Measurements from ENCODE around the gene TRIM7.

Gene TRIM7

GRCh38 chr5:181198905-181199519, 6.0 kb downstream of the TRIM7 start:
- Mint-ChIP-seq H3K27me3 (peaks cover 68% of the 10 kb centered on the region), H3K4me3 (no peak overlapping the region), H3K4me1 (peaks cover 6% of the 10 kb centered on the region), H3K27ac (no peak overlapping the region), H3K36me3 (no peaks in the 10 kb centered on the region), H3K9me3 (no peaks in the 10 kb centered on the region)
- DNase-seq, result no peak
- CTCF ChIA-PET, result interaction anchor here (1.0 kb wide), 1 partner anchor 14 kb away, joined by 3 read pairs; no protein-coding TSS in a partner anchor

GRCh38 chr5:181198106-181198685, 6.8 kb downstream of the TRIM7 start:
- Mint-ChIP-seq H3K4me3 (no peak overlapping the region), H3K36me3 (no peaks in the 10 kb centered on the region), H3K4me1 (no peaks in the 10 kb centered on the region), H3K9me3 (no peaks in the 10 kb centered on the region), H3K27ac (no peak overlapping the region), H3K27me3 (peaks cover 60% of the 10 kb centered on the region)
- no peak for DNase-seq
- CTCF ChIA-PET, result interaction anchor here (1.0 to 1.3 kb wide), 3 partner anchors 9 to 27 kb away, joined by 3 to 4 read pairs (median 3); no protein-coding TSS in a partner anchor

GRCh38 chr5:181197326-181197951, 7.6 kb downstream of the TRIM7 start:
- H3K9me3 Mint-ChIP-seq, result no peaks in the 10 kb centered on the region
- CTCF ChIA-PET, result interaction anchor here (1.0 to 1.3 kb wide), 2 partner anchors 10 to 27 kb away, joined by 3 to 4 read pairs; no protein-coding TSS in a partner anchor
- H3K4me1 Mint-ChIP-seq, result peaks cover 6% of the 10 kb centered on the region
- no peak for DNase-seq
- no peak overlapping the region for H3K4me3 Mint-ChIP-seq
- H3K36me3 Mint-ChIP-seq, result no peaks in the 10 kb centered on the region
- H3K27ac Mint-ChIP-seq, result no peak overlapping the region
- H3K27me3 Mint-ChIP-seq, result peaks cover 53% of the 10 kb centered on the region

- peaks cover 4% of the 10 kb centered on the region for H3K36me3 Mint-ChIP-seq
- H3K4me1 Mint-ChIP-seq, result peaks cover 11% of the 10 kb centered on the region
- peaks cover 43% of the 10 kb centered on the region for H3K27me3 Mint-ChIP-seq
- no peak overlapping the region for H3K4me3 Mint-ChIP-seq
- CTCF ChIA-PET, result no interaction called here
- H3K27ac Mint-ChIP-seq, result no peak overlapping the region
- H3K9me3 Mint-ChIP-seq, result no peaks in the 10 kb centered on the region
- DNase-seq, result no peak
These were observed 9.7 kb downstream of the TRIM7 start for GRCh38 chr5:181195249-181195761.

- DNase-seq, result no peak
- CTCF ChIA-PET, result no interaction called here
- peaks cover 4% of the 10 kb centered on the region for H3K36me3 Mint-ChIP-seq
- no peak overlapping the region for H3K27ac Mint-ChIP-seq
- H3K4me1 Mint-ChIP-seq, result peaks cover 11% of the 10 kb centered on the region
- no peaks in the 10 kb centered on the region for H3K9me3 Mint-ChIP-seq
- no peak overlapping the region for H3K4me3 Mint-ChIP-seq
- H3K27me3 Mint-ChIP-seq, result peaks cover 38% of the 10 kb centered on the region
These were observed 10.3 kb downstream of the TRIM7 start for GRCh38 chr5:181194489-181195248.

- no peak for DNase-seq
- no peaks in the 10 kb centered on the region for H3K9me3 Mint-ChIP-seq
- peaks cover 7% of the 10 kb centered on the region for H3K36me3 Mint-ChIP-seq
- CTCF ChIA-PET, result interaction anchor here (1.1 kb wide), 1 partner anchor 13 kb away, joined by 4 read pairs; no protein-coding TSS in a partner anchor
- H3K4me3 Mint-ChIP-seq, result no peak overlapping the region
- H3K27ac Mint-ChIP-seq, result no peak overlapping the region
- peaks cover 33% of the 10 kb centered on the region for H3K27me3 Mint-ChIP-seq
- peaks cover 15% of the 10 kb centered on the region for H3K4me1 Mint-ChIP-seq
These were observed 11.3 kb downstream of the TRIM7 start for GRCh38 chr5:181193656-181194055.

- peaks cover 31% of the 10 kb centered on the region for H3K27me3 Mint-ChIP-seq
- no peaks in the 10 kb centered on the region for H3K9me3 Mint-ChIP-seq
- CTCF ChIA-PET, result interaction anchor here (0.8 to 4.4 kb wide), 6 partner anchors 8 to 51 kb away, joined by 3 to 22 read pairs (median 4); partner anchors contain the start of genes RACK1 and TRIM7
- H3K4me1 Mint-ChIP-seq, result peaks cover 25% of the 10 kb centered on the region
- peak overlapping the region; percentile 95 for H3K27ac Mint-ChIP-seq
- H3K4me3 Mint-ChIP-seq, result peak overlapping the region; percentile 86
- peaks cover 11% of the 10 kb centered on the region for H3K36me3 Mint-ChIP-seq
- DNase-seq, result no peak
These were observed 12.5 kb downstream of the TRIM7 start for GRCh38 chr5:181192337-181193046.

- Mint-ChIP-seq H3K9me3 (no peaks in the 10 kb centered on the region), H3K4me1 (peaks cover 29% of the 10 kb centered on the region), H3K27me3 (peaks cover 27% of the 10 kb centered on the region), H3K36me3 (peaks cover 11% of the 10 kb centered on the region), H3K27ac (peak overlapping the region; percentile 95), H3K4me3 (peak overlapping the region; percentile 86)
- DNase-seq, result peak; percentile 95
- CTCF ChIA-PET, result interaction anchor here (0.8 to 4.4 kb wide), 4 partner anchors 10 to 52 kb away, joined by 3 to 22 read pairs (median 7); partner anchors contain the start of genes RACK1 and TRIM7
These were observed 13.3 kb downstream of the TRIM7 start for GRCh38 chr5:181191526-181192336.

- H3K4me3 Mint-ChIP-seq, result peak overlapping the region; percentile 86
- CTCF ChIA-PET, result interaction anchor here (0.6 to 4.4 kb wide), 6 partner anchors 13 to 53 kb away, joined by 3 to 22 read pairs (median 4); partner anchors contain the start of genes RACK1 and TRIM7
- H3K4me1 Mint-ChIP-seq, result peaks cover 36% of the 10 kb centered on the region
- H3K9me3 Mint-ChIP-seq, result no peaks in the 10 kb centered on the region
- DNase-seq, result peak; percentile 64
- H3K36me3 Mint-ChIP-seq, result peaks cover 11% of the 10 kb centered on the region
- peak overlapping the region; percentile 95 for H3K27ac Mint-ChIP-seq
- H3K27me3 Mint-ChIP-seq, result peaks cover 27% of the 10 kb centered on the region
These were observed 14.1 kb downstream of the TRIM7 start for GRCh38 chr5:181190711-181191525.

- DNase-seq, result peak; percentile 46
- H3K36me3 Mint-ChIP-seq, result peaks cover 11% of the 10 kb centered on the region
- peak overlapping the region; percentile 86 for H3K4me3 Mint-ChIP-seq
- peak overlapping the region; percentile 95 for H3K27ac Mint-ChIP-seq
- H3K4me1 Mint-ChIP-seq, result peaks cover 42% of the 10 kb centered on the region
- H3K9me3 Mint-ChIP-seq, result no peaks in the 10 kb centered on the region
- CTCF ChIA-PET, result interaction anchor here (0.6 to 4.4 kb wide), 5 partner anchors 17 to 55 kb away, joined by 3 to 22 read pairs (median 3); no protein-coding TSS in a partner anchor
- peaks cover 27% of the 10 kb centered on the region for H3K27me3 Mint-ChIP-seq
These were observed 14.9 kb downstream of the TRIM7 start for GRCh38 chr5:181189962-181190710.

- peak; percentile 61 for DNase-seq
- Mint-ChIP-seq H3K9me3 (no peaks in the 10 kb centered on the region), H3K4me1 (peaks cover 47% of the 10 kb centered on the region), H3K36me3 (peaks cover 11% of the 10 kb centered on the region), H3K27me3 (peaks cover 27% of the 10 kb centered on the region), H3K4me3 (peak overlapping the region; percentile 86), H3K27ac (peak overlapping the region; percentile 95)
- CTCF ChIA-PET, result interaction anchor here (0.6 to 4.4 kb wide), 4 partner anchors 16 to 55 kb away, joined by 3 to 22 read pairs (median 6); no protein-coding TSS in a partner anchor
These were observed 15.5 kb downstream of the TRIM7 start for GRCh38 chr5:181189363-181189961.

All from activated naive CD4-positive, alpha-beta T cell treated with anti-CD3 and anti-CD28 coated beads, Interleukin-2, amount 10 ng/mL, durations not matched to agents 7 days and 5 days (primary cell).